ENCODE results near the gene AIP.

Gene AIP

DNA sequence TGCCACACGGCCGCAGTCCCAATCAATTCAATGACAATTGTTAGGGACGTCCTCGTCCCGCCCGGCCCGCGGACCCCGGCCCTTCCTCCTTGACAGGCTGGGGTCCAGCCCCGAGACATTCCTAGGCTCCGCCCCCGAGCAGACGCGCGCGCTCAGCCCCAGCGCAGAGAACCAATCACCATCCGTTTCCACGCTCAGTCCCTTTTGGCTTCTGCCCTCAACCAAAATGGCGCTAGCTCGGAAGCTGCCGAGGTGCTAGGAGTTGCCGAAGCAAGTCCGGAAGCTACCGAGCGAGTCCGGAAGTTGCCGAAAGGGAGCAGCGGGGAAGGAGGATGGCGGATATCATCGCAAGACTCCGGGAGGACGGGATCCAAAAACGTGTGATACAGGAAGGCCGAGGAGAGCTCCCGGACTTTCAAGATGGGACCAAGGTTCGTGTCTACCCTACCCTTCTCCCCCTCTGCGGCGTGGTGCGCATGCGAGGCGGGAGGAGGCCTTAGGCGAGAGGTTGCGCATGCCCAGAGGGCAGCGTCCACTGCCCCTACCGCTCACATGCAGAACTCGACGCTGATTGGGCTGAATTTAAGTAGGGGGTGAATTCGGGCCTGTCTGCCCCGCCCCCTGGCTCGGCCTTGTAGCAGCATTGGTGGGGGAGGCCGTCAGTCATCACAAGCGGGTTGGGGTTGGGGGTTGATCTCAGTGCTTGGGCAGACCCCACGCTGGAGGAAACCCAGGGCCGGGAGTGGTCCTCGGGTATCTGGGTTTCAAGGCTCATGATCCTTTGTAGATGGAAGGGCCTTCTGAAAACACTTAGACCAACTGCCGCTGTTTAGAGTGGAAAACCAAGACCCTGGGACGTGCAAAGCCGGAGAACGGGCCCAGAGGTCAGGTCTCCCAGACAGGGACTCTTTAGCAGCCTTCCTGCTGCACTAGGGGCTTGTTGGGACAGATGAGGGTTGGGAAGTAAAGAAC is at the start of gene AIP:
AIP (plus strand) TSS at position 200 of the 972 bp plus-strand sequence; CDS start at position 333, 133 bp downstream.
- DNase-seq (ENCODE audit: low spot score), result peak; percentile 100

DNA sequence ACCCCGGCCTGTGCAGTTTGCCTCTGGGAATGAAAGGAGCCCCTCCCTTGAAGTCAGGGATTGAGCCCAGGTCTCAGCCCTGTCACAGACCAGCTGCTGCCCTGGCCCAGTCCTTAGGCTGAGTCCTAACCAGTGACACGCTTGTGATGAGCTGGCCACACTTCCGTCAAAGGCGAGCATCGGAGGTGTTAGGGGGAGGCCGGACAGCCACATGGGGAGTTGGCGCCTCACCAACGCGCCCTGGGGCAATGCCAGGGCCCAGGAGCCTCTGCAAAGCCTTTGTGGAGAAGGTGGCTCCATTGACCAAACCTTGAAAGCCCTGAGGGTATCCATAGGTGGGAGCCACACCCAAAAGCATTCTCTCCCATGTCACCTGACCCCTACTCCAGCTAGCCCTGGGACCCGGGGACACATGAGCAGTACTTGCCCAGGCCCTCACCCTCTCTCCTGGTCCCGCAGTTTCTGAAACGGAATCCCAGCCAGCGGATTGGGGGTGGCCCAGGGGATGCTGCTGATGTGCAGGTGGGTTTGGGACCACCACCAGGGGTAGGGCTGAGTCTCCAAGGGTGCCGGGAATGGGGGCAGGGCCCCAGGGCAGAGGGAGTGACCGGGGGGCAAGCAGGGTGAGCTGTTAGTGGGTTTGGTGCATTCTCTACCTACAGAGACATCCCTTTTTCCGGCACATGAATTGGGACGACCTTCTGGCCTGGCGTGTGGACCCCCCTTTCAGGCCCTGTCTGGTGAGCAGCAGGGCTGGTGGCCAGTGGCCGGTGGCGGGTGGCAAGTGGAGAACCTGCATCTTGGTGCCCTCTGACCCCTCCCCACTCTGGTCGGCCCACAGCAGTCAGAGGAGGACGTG is 49.1 kb upstream of the AIP start:
- no peak for DNase-seq (ENCODE audit: low spot score)

DNA sequence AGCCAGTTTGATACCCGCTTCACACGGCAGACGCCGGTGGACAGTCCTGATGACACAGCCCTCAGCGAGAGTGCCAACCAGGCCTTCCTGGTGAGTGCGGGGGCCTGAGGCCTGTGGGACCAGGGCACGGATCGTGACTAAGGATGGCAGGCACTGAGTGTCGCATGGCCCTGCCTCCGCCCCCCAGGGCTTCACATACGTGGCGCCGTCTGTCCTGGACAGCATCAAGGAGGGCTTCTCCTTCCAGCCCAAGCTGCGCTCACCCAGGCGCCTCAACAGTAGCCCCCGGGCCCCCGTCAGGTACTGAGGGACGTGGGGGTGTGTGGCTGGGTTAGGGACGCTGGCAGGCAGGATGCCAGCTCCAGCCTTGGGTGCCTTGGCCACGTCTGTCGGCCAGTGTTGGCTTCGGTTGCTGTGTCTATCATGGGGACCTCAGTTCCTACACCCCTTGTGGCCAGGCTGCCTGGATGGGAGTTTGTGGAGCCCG is 48.4 kb upstream of the AIP start:
- no peak for DNase-seq (ENCODE audit: low spot score)

DNA sequence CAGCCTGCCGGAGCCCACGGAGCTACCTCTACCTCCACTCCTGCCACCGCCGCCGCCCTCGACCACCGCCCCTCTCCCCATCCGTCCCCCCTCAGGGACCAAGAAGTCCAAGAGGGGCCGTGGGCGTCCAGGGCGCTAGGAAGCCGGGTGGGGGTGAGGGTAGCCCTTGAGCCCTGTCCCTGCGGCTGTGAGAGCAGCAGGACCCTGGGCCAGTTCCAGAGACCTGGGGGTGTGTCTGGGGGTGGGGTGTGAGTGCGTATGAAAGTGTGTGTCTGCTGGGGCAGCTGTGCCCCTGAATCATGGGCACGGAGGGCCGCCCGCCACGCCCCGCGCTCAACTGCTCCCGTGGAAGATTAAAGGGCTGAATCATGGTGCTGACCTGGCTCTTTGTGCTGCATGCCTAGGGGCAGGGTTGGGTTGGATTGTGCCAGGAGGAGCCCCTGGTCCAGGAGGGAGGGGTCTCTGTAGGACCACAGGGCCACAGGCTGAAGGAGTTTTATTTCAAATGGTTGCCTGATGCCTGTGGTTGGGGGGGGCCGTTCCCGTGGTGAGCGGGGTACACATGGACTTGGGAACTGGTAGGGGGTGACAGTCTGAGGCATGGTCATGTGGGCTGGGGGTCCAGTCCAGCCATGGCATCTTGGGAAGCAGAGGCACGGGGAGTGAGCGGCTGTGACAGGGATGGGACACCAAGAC is 47.6 kb upstream of the AIP start:
- no peak for DNase-seq (ENCODE audit: low spot score)

DNA sequence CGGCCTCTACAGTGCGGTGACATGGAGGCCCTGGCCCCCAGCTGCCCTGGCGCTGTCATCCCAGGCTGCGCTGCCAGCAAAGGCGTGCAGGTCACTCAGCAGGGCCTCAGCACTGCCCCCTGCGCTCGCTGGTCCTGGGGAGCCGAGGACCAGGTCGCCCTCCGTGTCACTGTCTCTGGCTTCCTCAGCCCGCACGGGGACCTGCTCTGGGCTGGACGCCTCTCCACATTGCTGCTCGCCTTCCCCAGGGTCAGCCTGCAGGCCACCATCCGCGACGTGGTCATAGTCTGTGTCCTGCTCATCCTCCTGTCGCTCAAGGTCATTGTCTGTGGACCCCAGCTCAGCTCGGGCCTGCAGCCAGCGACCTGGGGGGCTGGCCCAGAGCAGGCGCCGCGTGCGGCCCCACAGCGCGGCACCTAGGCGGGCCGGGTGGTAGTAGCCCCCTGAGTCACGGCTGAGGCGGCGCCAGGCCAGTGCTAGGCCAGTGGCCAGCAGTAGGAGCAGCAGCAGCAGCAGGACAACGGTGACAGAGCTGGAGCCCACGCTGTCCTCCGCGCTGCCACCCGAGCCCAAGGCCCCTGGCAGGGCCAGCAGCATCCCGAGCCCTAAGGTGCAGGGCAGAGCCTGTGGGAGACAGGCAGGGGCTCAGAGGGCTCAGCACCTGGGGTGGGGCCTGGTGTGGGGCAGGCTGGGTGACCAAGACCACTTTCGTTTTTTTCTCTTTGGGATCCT is 46.9 kb upstream of the AIP start:
- DNase-seq (ENCODE audit: low spot score), result no peak

DNA sequence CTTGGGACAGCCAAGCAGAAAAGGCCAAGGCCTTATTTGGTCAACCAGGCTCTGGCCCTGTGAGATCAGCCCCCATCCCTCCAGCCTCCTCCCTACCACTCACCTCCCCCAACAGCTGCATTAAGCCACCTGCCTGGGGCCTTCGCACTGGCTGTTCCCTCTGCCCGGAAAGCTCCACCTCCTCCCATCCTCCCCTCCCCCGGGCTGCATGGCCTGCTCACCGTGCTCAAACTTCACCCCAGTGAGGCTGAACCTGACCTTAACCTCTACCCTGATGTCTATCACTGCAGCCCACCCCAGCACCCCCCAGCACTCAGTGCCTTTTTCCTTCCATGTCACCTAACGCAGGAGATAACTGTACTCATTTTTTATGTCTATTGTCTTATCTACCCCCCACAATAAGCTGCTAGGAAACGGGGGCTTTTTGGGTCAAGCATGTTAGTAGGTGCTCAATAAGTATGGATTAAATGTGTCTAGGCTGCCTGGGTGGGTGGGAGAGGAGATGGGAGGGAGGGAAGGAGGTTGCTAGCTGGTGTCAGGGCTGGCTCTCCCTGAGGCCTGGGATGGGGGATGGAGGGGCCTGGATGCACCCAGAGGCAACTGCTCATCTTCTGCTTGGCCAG is 46.3 kb upstream of the AIP start:
- DNase-seq (ENCODE audit: low spot score), result no peak

DNA sequence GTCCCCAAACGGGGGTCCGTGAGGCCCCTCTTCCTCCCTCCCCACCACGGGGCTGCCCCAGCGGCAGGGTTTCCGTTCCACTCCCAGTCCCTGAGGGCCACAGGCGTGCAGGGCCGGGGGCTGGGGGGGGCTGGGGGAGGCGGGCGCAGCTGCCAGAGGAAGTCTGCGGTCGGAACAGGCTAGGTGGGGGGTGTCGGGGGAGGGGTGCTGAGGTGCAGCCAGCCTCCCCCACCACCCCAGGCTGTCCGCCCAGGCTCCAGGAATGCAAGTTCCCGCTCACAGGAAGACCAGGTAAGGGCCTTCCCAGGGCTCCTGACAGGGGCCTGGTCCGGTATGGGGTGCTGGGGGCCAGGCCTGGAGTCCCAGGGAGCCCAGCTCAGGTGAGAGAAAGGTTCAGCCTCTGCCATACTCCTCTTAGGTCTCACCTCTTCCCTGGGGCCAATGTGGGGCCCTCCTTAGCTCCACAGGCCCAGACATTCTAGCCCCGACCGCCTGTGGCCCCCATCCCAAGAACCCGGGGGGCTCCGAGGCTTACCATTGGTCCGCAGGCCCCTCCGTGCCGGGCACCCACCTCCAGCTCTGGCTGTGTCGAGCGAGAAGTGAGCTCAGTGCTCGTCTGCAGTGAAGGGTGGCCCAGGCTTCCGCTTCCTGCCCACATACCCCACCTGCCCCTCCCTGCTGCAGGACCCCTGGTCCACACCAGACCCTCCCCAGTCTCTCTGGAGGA is 45.6 kb upstream of the AIP start, which contains the start of gene PTPRCAP:
PTPRCAP (minus strand) TSS at position 601 of the 727 bp plus-strand sequence; CDS start at position 538, 63 bp downstream.
- no peak for DNase-seq (ENCODE audit: low spot score)

DNA sequence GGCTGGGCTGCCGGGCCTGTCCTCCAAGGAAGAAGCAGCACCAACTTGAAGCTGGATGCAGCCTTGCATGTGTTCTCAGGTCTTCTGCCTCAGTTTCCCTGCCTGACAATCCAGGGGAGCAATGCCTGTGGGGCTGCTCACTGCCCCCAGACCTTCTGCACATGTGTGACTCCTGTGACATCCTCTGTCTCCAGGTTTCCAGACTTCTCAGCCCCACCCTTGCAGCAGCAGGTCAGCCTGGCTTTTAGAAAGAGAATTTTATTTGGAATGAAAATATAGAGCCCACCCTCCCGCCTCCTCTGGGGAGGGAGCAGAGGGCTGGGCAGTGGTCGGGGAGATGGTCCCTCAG is 45.0 kb upstream of the AIP start:
- no peak for DNase-seq (ENCODE audit: low spot score)

DNA sequence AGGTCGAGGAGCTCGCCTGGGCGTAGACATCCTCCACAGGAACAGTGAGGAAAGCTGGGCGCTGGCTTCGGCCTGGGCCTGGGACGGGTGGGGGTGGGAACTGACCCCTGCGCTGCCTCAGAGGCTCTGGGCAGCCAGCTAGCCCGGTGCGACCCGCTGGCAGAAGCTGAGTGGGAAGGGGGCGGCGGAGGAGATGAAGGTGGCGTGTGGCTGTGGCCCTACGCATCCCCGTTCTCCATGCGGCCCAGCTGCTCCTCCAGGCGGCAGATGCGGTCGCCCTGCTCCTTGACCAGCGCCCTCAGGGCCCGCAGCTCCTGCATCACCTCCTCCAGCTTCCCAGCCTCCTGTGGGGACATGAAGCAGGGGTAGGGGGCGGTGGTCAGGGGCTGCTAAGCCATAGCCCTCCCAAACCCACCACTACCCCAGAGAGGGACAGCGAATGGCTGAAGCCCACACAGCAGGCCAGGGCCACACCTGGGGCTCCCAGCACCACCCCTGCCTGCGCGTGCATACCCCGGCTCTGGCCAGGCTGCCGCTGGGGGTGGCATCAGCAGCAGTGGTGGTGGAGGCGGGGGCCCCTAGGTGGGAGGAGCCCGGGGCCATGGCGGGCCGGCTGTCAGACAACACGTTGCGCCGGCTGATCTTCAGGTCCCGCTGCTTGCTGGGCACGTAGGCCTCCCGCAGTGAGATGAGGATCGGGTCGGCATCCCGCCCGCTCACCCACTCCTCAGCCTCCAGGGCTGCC is 44.5 kb upstream of the AIP start:
- no peak for DNase-seq (ENCODE audit: low spot score)

DNA sequence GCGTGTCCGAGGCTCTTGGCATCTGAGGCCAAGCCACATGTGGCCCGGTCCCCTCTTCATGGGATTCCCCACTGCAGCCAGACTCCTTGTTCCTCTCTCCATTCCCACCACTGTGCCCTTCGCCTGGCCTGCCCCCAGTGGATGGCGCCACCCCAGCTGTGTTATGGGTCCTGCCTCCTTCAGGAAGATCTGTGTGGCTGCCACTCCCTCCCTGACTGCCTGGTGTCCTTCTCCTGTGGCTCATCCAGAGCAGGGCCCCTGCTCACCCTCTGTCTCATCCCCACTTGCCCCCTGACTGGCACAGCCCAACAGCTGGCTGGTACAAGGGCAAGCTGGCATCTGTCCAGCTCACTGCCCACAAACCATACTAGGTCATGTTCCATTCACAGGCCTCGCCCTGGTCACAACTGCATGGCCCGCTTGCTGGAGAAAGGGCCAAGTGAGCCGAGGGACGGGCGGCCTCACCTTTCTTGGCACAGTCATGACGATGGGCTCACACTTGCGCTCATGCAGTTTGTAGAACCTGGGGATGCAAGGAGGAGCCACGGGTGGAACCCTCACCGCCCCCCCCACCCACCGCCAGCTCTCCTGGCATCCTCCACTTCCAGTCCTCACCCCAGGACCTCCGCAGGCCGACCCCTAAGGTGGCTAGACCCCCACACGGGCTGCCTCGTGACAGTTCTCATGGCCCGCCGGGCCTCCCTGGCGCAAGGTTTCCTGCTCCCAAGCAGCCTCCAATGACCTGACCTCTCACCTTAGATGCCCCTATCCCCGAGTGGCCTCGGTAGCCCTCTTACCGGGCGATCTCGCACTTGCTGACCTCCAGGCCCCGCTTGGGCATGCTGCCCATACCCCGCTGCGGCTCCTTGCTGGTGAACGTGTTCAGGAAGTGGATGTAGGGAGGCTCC is 43.3 kb upstream of the AIP start:
- peak; percentile 49 for DNase-seq (ENCODE audit: low spot score)

DNA sequence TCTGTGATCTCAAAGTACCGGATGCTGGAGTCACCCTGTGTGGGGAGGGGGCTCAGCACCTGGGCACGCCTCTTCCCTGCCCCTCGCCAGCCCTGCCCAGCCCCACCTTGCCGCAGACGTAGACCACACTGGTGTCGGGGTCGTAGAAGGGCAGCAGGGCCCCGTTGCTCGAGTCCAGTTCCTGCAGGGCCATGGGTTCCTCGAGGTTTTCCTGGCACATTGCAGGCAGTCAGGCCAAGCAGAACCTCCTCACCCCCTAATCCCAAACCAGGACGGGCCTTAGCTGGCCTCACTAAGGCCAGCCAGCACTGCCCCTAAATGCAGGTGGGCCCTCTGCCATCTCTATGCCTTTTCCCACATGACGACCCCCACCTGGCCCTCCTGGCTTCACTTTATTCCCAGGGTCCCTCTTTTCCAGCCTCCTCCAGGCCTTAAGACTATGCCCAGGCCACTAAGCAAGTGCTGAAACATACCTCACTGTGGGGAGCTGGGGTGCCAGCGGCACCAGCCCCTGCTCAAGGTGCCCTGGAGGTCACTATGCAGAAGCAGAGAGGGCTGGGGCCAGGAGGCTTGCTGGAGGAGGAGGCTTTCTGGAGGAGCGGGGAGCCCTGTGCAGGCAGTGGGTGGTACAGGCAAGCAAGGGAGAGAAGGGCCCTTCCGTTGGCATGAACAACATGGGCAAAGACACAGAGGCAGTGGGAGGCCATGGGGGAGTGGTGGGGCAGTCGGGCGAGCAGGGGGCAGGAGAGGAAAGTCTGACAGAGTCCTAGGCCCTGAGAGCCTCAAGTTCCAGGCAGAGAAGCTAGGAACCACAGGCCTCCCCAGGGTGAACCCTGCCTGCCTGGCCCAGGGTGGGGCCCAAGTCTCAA is 42.4 kb upstream of the AIP start:
- no peak for DNase-seq (ENCODE audit: low spot score)

DNA sequence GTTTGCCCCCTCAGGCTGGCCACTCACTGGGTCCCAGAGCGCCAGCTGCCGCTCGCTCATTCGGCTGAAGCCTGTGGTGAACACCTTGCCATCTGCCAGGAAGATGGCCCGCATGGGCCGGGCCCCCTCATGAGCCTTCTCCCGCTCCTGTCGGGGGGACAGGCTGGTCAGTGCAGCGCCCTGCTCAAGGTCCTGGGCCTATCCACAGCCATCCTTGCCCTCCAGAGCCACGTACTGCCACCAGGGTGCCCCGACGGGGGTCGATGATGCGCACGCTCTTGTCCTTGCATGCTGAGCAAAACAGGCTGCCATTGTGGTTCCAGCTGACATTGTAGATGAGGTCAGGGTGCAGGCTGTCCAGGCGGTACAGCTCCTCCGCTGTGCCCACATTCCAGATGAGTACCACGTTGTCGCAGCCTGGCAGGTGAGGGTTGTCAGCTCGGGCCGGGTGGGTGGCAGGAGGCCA is 41.7 kb upstream of the AIP start:
- no peak for DNase-seq (ENCODE audit: low spot score)

DNA sequence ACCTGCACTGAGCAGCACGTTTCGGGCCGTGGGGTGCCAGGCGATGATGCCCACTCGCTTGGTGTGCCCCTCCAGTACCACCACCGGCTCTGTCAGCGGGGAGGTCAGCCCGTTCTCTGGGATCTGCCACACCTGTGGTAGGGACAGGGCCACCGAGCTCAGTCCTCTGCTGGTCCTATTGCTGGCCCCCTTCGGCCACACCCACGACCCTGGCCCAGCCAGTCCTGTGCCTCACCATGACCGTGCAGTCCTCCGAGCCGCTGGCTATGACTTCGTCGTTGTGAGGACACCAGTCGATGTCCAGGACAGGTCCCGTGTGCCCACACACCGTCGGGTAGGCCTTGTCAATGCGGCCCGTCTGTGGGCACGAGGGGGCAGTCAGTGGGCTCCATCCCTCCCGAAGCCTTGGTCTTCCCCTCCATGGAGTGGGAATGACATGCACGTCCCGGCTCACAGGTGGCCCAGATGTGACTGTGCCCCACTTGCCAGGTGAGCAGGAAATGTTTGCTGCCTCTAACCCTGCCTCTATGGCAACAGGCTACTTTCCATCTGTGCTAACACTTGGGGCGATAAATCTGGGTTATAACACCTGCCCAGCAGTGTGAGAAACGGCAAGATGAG is 41.0 kb upstream of the AIP start:
- DNase-seq (ENCODE audit: low spot score), result no peak

DNA sequence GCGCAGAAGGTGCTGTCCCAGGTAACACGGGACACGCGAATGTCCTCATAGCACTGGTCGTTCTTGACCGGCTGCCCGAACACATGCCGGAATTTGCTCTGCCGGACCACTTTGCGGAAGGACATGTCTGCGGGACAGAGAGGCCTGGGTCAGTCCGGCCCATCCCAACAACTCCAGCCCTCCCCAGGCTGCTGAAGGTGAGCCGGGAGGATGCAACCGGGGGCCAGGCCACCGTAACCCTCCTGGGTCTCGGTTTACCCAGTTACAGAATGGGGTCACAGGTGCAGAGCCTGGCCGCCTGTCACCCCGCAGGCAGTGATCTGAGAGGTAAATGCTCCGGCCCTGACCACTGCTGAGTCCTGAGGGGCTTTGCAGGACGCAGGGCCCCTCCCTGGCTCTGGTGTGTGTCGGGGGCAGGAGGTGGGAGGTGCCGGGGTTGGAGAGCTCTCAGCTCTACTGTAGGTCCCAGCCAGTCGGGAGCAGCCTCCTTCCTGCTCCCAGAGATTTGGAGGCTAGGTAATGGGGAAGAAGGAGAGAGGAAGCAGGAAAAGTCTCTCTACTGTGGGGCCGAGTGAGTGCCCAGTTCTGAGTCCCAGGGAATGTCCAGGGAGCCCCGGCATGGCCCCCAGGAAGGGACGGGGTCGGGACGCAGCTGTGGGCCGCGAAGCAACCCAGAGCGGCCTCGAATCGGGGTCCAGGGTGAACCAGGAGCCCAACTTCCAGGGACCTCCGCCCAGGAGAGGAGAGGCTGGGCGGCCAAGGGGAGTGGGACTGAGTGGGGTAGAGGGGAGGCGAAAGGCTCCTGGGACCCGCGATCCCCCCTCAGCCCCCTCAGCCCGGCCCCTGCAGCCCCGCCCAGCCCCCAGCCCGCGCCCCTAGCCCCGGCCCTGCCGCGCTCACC is 40.1 kb upstream of the AIP start:
- DNase-seq (ENCODE audit: low spot score), result no peak

DNA sequence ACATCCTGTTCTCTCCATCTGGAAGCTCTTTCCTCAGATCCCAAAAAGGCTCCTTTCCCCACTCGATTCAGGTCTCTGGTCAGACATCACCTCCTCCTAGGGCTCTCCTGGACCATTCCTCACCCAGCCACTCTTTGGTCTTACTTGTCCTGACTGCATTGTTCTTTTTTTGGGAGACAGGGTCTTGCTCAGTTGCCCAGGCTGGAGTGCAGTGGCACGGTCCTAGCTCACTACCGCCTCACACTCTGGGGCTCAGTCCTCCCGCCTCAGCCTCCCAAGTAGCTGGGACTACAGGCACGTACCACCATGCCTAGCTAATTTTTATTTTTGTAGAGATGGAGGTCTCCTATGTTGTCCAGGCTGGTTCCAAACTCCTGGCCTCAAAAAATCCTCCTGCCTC is 37.3 kb upstream of the AIP start:
- DNase-seq (ENCODE audit: low spot score), result no peak

DNA sequence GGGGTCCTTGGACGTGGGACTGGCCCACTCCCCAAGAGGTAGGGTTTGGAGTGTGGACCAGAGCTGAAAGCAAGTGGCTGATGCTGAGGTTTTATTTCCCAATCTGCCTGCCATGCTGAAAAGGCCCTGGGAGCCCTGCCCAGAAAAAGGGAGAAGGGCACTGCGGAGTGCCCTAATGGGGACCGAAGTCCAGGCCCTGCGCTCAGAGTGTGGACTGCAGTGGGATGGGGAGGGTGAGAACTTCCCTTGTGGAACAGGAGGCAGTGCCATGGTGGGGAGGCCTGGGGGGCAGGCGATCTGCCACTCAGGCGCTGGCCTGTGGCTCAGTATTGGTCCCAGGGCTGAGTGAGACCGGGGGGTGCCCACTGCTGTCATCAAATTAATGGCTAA is 34.6 kb upstream of the AIP start:
- DNase-seq (ENCODE audit: low spot score), result no peak
